Measurements from ENCODE around the gene EIF4H. TPM values are rescaled to one million over a fixed set of nuclear protein-coding genes. Genes with fewer than 3 reads are reported as not detected.

EIF4H gene
- total RNA-seq, 2 donors from 2014 or later: 250 to 271 TPM

- peak; percentile 52 for ATAC-seq
- peak; percentile 52 to 56 for DNase-seq
- intact Hi-C loops (cut with DNase I, micrococcal nuclease): no loop called here
Observed at GRCh38 chr7:74173074-74173473, 1.1 kb upstream of the EIF4H start.

DNA sequence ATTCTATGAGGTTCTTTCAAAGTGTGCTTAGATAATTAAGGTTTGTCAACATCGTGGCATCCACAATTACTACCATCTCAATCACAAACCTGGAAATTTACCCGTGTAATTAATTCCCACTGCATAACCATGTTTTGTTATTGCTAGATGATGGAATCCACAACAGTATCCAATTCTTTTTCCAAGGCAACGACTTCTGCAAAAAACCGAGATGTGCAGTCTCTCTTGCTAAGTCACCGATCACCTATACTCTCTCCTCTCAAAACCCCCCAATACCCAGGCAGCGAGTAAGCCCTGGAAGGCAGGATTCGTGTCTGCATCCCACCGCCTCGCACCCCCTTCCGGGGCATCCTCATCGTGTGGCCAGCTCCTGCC lies 678 bp upstream of the EIF4H start:
- intact Hi-C loops (cut with DNase I, micrococcal nuclease): no loop called here
- DNase-seq (no peak), ATAC-seq (no peak)

DNA sequence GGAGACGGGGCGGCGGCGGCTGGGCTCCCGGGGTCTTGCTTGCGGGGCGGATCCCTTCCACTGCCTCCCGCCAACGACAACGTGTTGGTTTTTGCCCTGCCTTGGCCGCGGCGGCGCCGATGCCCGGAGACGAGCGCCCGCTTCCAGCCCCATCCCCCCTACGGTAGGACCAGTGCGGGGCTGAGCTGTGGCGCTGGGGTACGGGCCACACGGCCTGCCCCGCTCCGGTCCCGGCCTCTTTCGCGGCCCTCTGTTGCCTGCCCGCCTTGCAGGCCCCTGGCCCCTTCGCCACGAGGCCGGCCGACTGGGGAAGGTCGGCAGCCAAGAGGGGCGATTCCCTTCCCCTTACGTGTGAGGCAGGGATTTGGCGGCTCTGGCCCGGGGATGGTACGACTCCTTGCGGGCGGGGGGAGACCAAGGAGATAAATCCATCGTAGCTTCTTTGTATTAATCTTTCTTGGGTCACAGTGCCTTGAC lies 488 bp downstream of the EIF4H start:
- DNase-seq (peak; percentile 54 to 56), ATAC-seq (peak; percentile 22)
- intact Hi-C loops (cut with DNase I, micrococcal nuclease): no loop called here

- ATAC-seq (peak; percentile 15), DNase-seq (peak in 1 of 2 donors; percentile 20)
- intact Hi-C loops (cut with DNase I, micrococcal nuclease): no loop called here
Observed at GRCh38 chr7:74175340-74175739, 1.2 kb downstream of the EIF4H start.

- intact Hi-C loops (cut with DNase I, micrococcal nuclease): no loop called here
- DNase-seq (no peak), ATAC-seq (no peak)
Observed at GRCh38 chr7:74176555-74176954, 2.4 kb downstream of the EIF4H start.

DNA sequence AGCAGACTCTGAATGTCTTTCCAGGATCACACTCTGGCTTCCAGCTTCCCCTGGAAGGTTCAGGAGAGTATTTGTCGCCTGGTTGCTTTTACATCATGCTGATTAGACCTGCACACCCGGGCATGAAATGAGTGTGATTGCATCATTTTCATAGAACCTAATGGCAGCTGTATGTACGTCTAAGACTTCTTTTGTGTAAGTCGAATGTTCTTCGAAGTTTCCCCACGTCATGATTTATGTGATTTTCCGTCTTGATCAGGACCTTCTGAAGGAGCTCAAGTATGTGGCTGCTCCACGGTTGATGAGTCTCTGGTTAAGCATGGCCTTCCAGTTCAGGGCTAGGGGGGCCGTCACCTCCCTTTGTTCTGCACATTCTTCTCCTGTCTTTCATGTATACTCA lies 4.5 kb downstream of the EIF4H start:
- intact Hi-C loops (cut with DNase I, micrococcal nuclease): no loop called here
- DNase-seq (no peak), ATAC-seq (no peak)

DNA sequence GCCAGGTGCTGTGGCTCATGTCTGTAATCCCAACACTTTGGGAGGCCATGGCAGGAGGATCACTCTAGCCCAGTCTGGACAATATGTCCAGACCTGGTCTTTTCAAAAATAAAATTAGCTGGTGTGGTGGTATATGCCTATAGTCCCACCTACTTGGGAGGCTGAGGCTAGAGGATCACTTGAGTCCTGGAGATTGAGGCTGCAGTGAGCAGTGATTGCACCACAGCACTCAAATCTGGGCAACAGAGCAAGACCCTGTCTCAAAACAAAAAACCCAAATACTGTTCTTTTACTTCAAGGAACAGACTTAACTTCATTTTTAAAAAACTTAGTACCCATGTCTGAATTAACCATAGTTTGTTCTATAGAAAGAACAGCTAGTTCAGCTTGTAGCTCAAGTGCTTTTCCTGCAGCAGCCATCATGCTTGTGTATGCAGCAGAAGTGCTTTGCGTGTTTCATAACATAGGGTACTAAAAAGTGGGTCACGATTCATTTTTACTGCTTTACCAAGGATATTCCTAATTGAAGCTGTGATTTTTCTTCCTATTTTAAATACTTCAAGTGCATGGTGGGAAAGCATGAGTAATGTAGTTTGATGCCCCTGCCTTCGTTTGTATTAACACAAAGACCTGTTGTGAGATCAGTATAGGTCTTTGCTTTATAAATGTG lies 5.9 kb downstream of the EIF4H start:
- no peak for DNase-seq
- ATAC-seq: no peak
- intact Hi-C loops (cut with DNase I, micrococcal nuclease): loop anchor here in 1 of 2 donors (10.0 kb wide), 1 partner anchor 105 kb away; no protein-coding TSS in a partner anchor

- intact Hi-C loops (cut with DNase I, micrococcal nuclease): loop anchor here in 1 of 2 donors (10.0 kb wide), 1 partner anchor 106 kb away; no protein-coding TSS in a partner anchor
- DNase-seq (no peak), ATAC-seq (no peak)
Observed at GRCh38 chr7:74180866-74181265, 6.7 kb downstream of the EIF4H start.

DNA sequence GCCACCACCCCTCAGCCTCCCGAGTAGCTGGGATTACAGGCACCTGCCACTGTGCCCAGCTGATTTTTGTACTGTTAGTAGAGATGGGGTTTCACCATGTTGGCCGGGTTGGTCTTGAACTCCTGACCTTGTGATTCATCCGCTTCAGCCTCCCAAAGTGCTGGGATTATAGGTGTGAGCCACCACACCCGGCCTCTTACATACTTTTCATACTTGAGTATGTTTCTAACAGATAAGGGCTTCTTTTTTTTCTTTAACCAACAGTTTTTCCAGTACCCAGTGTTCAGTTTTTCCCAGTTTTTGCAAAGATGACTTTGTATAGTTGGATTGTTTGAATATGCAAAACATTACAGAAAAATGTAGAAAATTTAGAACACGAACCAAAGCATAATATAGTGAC lies 7.7 kb downstream of the EIF4H start:
- intact Hi-C loops (cut with DNase I, micrococcal nuclease): loop anchor here in 1 of 2 donors (10.0 kb wide), 1 partner anchor 107 kb away; no protein-coding TSS in a partner anchor
- no peak for ATAC-seq
- no peak for DNase-seq

- peak; percentile 23 for ATAC-seq
- DNase-seq: no peak
- intact Hi-C loops (cut with DNase I, micrococcal nuclease): loop anchor here in 1 of 2 donors (10.0 kb wide), 1 partner anchor 108 kb away; no protein-coding TSS in a partner anchor
Observed at GRCh38 chr7:74182453-74183090, 8.4 kb downstream of the EIF4H start.

DNA sequence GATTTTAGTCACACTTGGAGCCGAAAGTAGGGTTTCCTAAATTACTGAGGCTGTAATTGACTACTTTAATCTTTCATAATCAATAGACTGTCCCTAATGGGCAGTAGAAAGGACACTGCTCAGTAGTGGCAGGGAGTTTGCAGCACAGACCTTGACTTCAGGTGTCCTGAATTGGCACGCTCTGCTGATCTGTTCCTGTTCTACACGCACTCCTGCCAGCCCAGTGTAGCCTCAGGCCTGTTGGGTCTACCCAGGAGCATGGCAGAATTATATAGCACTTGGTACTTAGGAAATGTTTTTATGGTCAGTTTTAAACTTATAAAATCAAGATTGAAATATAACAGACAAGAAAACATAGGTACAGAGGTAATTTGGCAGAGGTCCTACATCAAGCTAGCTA lies 9.0 kb downstream of the EIF4H start:
- ATAC-seq (peak; percentile 85), DNase-seq (peak in 1 of 2 donors; percentile 28)
- intact Hi-C loops (cut with DNase I, micrococcal nuclease): loop anchor here in 1 of 2 donors (10.0 kb wide), 1 partner anchor 108 kb away; no protein-coding TSS in a partner anchor

- DNase-seq: peak in 1 of 2 donors; percentile 39
- ATAC-seq: peak; percentile 49
- intact Hi-C loops (cut with DNase I, micrococcal nuclease): loop anchor here in 1 of 2 donors (10.0 kb wide), 1 partner anchor 109 kb away; no protein-coding TSS in a partner anchor
Observed at GRCh38 chr7:74183653-74184450, 9.7 kb downstream of the EIF4H start.

- ATAC-seq (no peak), DNase-seq (no peak)
- intact Hi-C loops (cut with DNase I, micrococcal nuclease): loop anchor here in 1 of 2 donors (10.0 kb wide), 1 partner anchor 110 kb away; no protein-coding TSS in a partner anchor
Observed at GRCh38 chr7:74185016-74185415, 10.9 kb downstream of the EIF4H start.

DNA sequence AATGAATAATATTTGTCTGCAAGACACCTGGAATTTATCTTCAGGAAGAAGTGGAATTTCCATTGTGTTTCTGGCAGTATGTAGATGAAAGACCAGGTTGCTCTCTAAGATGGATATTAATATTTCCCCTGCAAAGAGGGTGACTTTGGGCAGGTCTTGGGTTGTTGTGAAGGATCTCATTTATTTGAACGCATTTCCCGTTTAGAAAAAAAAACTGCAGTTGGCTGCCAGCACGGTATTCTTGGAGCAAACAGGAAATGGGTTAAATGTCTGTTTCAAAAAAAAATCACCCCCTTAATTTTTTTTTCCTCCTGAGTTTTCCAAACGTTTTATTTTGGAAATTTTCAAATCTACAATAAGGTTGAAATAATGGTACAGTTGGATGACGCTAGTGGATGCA lies 11.5 kb downstream of the EIF4H start:
- intact Hi-C loops (cut with DNase I, micrococcal nuclease): loop anchor here in 1 of 2 donors (10.0 kb wide), 1 partner anchor 111 kb away; no protein-coding TSS in a partner anchor

GRCh38 chr7:74187915-74188675 lies 13.9 kb downstream of the EIF4H start:
- intact Hi-C loops (cut with DNase I, micrococcal nuclease): loop anchor here in 1 of 2 donors (10.0 kb wide), 1 partner anchor 113 kb away; no protein-coding TSS in a partner anchor
- ATAC-seq: no peak
- no peak for DNase-seq

More for the DNA sequence above, 11.5 kb downstream of the EIF4H start:
- ATAC-seq (no peak), DNase-seq (no peak)

DNA sequence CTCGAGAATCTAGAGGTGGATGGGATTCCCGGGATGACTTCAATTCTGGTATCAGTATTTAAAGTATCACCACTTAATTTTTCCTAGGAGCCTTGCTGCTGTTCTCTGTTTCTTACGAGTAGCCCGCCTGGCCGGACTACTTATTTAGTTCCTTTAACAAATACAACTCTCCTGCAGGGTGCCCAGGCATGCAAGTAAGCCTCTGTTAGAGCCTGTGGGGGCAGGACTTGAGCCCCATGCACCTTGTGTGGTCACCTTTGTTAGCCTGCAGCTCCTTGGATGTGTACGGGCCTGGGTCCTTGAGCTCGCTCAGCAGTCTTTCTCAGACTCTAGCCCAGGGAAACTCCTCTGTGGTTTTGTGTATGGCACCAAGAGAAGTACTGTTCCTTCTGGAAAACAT lies 16.1 kb downstream of the EIF4H start:
- ATAC-seq (no peak), DNase-seq (no peak)
- intact Hi-C loops (cut with DNase I, micrococcal nuclease): no loop called here

- no peak for DNase-seq
- no peak for ATAC-seq
Observed at GRCh38 chr7:74191231-74191630, 17.1 kb downstream of the EIF4H start.

GRCh38 chr7:74193054-74193453 lies 18.9 kb downstream of the EIF4H start:
- DNase-seq: no peak
- ATAC-seq: no peak
- intact Hi-C loops (cut with DNase I, micrococcal nuclease): no loop called here

More at GRCh38 chr7:74191231-74191630, 17.1 kb downstream of the EIF4H start:
- intact Hi-C loops (cut with DNase I, micrococcal nuclease): no loop called here
